ENCODE results near the gene ART4. TPM values are rescaled to one million over a fixed set of nuclear protein-coding genes. Genes with fewer than 3 reads are reported as not detected.

Gene ART4
- total RNA-seq, 4 donors from 2014 or later: 0.13 to 1.7 (median 0.62) TPM

GRCh38 chr12:14840616-14841015 lies 2.7 kb downstream of the ART4 start:
- Histone ChIP-seq H3K27me3 (no peaks in the 10 kb centered on the region), H3K4me1 (peaks cover 13 to 40% (median 14%) of the 10 kb centered on the region in 3 donors), H3K4me3 (no peak overlapping the region), H3K9me3 (no peaks in the 10 kb centered on the region), H3K36me3 (no peaks in the 10 kb centered on the region), H3K27ac (peak overlapping the region in 2 of 4 donors; percentile 42 to 44)
- TF ChIP-seq CTCF (IDR thresholded peaks at IDR 0.05) (no peak), POLR2AphosphoS5 (IDR thresholded peaks at IDR 0.05) (no peak), POLR2A (IDR thresholded peaks at IDR 0.05) (no peak), EP300 (IDR thresholded peaks at IDR 0.05) (no peak)
- 78 to 85% methylated on average over 3 to 4 of the region's 4 CpGs for WGBS, 2 donors (ENCODE audit: low coverage in 1 of 2)
- ATAC-seq: no peak

GRCh38 chr12:14839262-14839661 lies 4.1 kb downstream of the ART4 start:
- 100% methylated on average over 1 of the region's 1 CpG for WGBS, 2 donors (ENCODE audit: low coverage in 1 of 2)
- Histone ChIP-seq H3K9me3 (no peaks in the 10 kb centered on the region), H3K27me3 (no peaks in the 10 kb centered on the region), H3K4me1 (peaks cover 10 to 32% (median 14%) of the 10 kb centered on the region in 3 donors), H3K36me3 (no peaks in the 10 kb centered on the region), H3K4me3 (no peak overlapping the region), H3K27ac (no peak overlapping the region)
- TF ChIP-seq EP300 (IDR thresholded peaks at IDR 0.05) (no peak), POLR2A (IDR thresholded peaks at IDR 0.05) (no peak), CTCF (IDR thresholded peaks at IDR 0.05) (no peak), POLR2AphosphoS5 (IDR thresholded peaks at IDR 0.05) (no peak)
- ATAC-seq: no peak

GRCh38 chr12:14836336-14837210 lies 6.8 kb downstream of the ART4 start:
- WGBS, 2 donors (ENCODE audit: low coverage in 1 of 2): 61 to 79% methylated on average over 6 to 7 of the region's 7 CpGs
- H3K27ac ChIP-seq: no peak overlapping the region
- H3K4me1 ChIP-seq: peaks cover 1 to 12% (median 11%) of the 10 kb centered on the region in 3 donors
- no peak overlapping the region for H3K4me3 ChIP-seq
- H3K27me3 ChIP-seq: no peaks in the 10 kb centered on the region
- peak; percentile 66 for ATAC-seq
- no peaks in the 10 kb centered on the region for H3K9me3 ChIP-seq
- TF ChIP-seq POLR2AphosphoS5 (IDR thresholded peaks at IDR 0.05) (no peak), POLR2A (IDR thresholded peaks at IDR 0.05) (no peak), CTCF (IDR thresholded peaks at IDR 0.05) (no peak), EP300 (IDR thresholded peaks at IDR 0.05) (no peak)
- H3K36me3 ChIP-seq: no peaks in the 10 kb centered on the region

- Histone ChIP-seq H3K27me3 (no peaks in the 10 kb centered on the region), H3K36me3 (no peaks in the 10 kb centered on the region), H3K4me1 (no peaks in the 10 kb centered on the region), H3K9me3 (no peaks in the 10 kb centered on the region), H3K27ac (no peak overlapping the region), H3K4me3 (no peak overlapping the region)
- no peak for TF ChIP-seq EP300 (IDR thresholded peaks at IDR 0.05)
- TF ChIP-seq POLR2AphosphoS5 (IDR thresholded peaks at IDR 0.05): no peak
- TF ChIP-seq POLR2A (IDR thresholded peaks at IDR 0.05): no peak
- TF ChIP-seq CTCF (IDR thresholded peaks at IDR 0.05): no peak
- ATAC-seq: no peak
Measured at GRCh38 chr12:14834509-14834908, 8.8 kb downstream of the ART4 start.

GRCh38 chr12:14833952-14834351 lies 9.4 kb downstream of the ART4 start:
- WGBS, 2 donors (ENCODE audit: low coverage in 1 of 2): 18 to 29% methylated on average over 1 of the region's 1 CpG
- no peaks in the 10 kb centered on the region for H3K9me3 ChIP-seq
- no peak overlapping the region for H3K27ac ChIP-seq
- H3K4me3 ChIP-seq: no peak overlapping the region
- no peaks in the 10 kb centered on the region for H3K27me3 ChIP-seq
- H3K36me3 ChIP-seq: no peaks in the 10 kb centered on the region
- TF ChIP-seq POLR2A (IDR thresholded peaks at IDR 0.05) (no peak), CTCF (IDR thresholded peaks at IDR 0.05) (no peak), EP300 (IDR thresholded peaks at IDR 0.05) (no peak), POLR2AphosphoS5 (IDR thresholded peaks at IDR 0.05) (no peak)
- H3K4me1 ChIP-seq: no peaks in the 10 kb centered on the region
- ATAC-seq: no peak
